A549 (cell line): ENCODE data around the gene LHFPL2.

Source experiments
- CTCF ChIP-seq: fragments of >200 bp; sonication (Bioruptor Twin); formaldehyde crosslinking; IDR thresholded peaks from 3 replicates; pipeline ENCODE4 v1.5.1; 2016
- EP300 ChIP-seq, 2 experiments: fragments of >200 bp; sonication (Bioruptor Twin); formaldehyde crosslinking; IDR thresholded peaks; 2 replicates in 1 of 2; 3 replicates in 1 of 2; pipeline ENCODE4 v1.6.1; 2016 to 2017
- ESRRA ChIP-seq: fragments of 150-350 bp; IDR thresholded peaks from 2 replicates; pipeline ENCODE4 v1.6.1; 2014; ENCODE audit warnings: mild to moderate bottlenecking, low read length, borderline replicate concordance
- HDAC2 ChIP-seq: fragments of 200-600 bp; sonication (generic); IDR thresholded peaks from 2 replicates; pipeline ENCODE4 v1.6.1; 2016
- NR3C1 ChIP-seq: fragments of >200 bp; sonication (Bioruptor Twin); formaldehyde crosslinking; IDR thresholded peaks from 3 replicates; pipeline ENCODE4 v1.6.1; 2017
- RAD21 ChIP-seq, 2 experiments: fragments of >200 bp in 1 of 2; sonication (Bioruptor Twin) in 1 of 2; formaldehyde crosslinking in 1 of 2; IDR thresholded peaks in 1 of 2; conservative IDR thresholded peaks in 1 of 2; 2 replicates in 1 of 2; 3 replicates in 1 of 2; pipeline ENCODE4 v1.6.1; 2012 to 2018; ENCODE audit warnings: inconsistent platforms in 1 of 2

GRCh38 chr5:78586251-78586650 lies 62.3 kb downstream of the LHFPL2 start:
- TF ChIP-seq CTCF (no peak), RAD21 (conservative IDR thresholded peaks at IDR 0.05 in 1 of 2, IDR thresholded peaks at IDR 0.05 in 1 of 2) (no peak), EP300 (IDR thresholded peaks at IDR 0.05) (no peak), HDAC2 (no peak), ESRRA (no peak), NR3C1 (no peak)
